DMS79 treated with DMSO at 0.1 percent for 48 hours (cell line): ENCODE results near the gene MIA3.
A peak's percentile ranks its signal among the peaks of the same experiment; 100 is the strongest.
"Not testable (repeated sequence)": the region's sequence is repeated elsewhere in the genome, so short reads cannot be mapped to it uniquely, and the experiment has no call there.

Experiments
- DNase-seq: peaks from one replicate; lab custom pipeline; 2025; lab: John Stamatoyannopoulos, UW

Gene MIA3

DNA sequence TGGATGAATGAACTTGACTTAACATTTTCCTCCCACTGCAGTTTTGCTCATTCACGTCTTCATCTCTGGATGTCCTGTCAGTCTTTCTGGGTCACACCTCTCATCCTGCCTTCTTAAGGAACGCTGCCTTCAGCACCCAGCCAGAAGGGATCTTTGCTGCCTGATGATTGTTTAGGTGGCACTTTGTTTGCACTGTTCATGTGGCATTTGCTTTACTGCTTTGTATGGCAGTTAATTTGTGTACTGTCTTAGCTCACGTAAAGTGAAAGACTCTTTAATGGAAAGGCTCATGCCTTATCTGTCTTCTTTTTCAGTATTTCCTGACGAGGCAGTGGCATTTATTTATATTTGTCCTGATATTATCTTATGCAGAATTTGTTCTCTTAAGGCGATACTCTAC is 4.9 kb downstream of the MIA3 start:
- no peak for DNase-seq

DNA sequence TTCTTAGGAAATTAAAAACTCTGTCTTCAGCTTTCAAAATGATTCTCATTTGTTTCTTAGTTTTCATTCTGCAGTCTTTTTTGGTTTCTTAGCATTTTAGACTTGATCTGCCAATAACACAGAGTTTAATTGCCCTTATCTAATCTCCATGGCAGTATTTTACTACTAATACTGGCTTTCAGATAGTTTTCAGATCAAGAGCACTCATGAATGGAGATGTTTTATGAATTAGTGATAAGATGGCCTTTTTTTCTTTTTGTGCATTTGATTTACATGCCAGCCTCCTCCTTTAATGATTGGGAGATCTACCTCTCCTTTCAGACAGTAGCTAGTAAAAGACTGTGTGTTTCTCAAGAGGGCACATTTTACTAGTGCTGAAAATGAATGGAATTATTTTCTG is 5.6 kb downstream of the MIA3 start:
- no peak for DNase-seq

DNA sequence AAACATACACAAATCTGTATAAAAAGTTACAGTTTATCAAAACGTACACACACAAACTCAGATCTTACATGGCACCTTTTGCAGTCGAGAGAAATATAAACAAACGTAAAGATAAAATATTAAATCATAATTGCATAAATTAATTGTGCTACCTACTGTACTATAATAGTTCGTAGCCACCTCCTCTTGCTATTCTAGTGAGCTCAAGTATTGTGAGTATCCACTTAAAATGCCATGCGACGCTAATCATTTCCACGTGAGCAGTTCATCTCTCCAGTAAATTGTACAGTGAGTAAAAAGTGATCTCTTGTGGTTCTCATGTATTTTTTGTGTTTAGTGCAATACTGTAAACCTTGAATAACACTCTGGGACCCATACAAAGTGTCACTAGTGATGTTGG is 6.3 kb downstream of the MIA3 start:
- DNase-seq: no peak

DNA sequence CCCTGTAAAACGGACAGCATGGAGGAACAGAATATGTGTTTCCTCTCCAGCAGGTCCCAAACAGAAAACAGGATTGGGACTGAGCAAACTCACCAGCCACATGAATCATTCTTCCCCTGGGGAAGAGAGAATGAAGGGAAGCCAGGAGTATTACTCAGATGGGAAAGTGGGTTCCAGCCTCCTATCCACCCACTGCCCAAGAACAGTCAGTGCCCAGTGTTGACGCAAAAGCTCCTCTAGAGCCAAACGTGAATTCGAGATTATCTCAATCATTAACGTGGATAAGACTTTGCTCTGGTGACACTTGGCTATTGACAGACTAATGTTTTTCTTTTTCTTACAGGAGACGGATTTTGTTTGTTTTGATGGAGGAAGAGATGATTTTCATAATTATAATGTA is 9.3 kb downstream of the MIA3 start:
- no peak for DNase-seq

DNA sequence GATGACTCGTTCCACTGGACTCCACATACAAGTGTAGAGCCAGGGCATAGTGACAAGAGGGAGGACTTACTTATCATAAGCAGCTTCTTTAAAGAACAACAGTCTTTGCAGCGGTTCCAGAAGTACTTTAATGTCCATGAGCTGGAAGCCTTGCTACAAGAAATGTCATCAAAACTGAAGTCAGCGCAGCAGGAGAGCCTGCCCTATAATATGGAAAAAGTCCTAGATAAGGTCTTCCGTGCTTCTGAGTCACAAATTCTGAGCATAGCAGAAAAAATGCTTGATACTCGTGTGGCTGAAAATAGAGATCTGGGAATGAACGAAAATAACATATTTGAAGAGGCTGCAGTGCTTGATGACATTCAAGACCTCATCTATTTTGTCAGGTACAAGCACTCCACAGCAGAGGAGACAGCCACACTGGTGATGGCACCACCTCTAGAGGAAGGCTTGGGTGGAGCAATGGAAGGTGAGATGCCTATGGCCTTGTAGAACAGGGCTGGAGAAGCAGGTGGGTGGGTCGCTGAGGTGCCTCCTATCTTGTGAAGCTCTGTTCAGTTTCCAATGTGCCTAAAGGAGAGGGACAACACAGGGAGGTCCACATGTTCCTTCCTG is 12.1 kb downstream of the MIA3 start:
- DNase-seq: no peak

DNA sequence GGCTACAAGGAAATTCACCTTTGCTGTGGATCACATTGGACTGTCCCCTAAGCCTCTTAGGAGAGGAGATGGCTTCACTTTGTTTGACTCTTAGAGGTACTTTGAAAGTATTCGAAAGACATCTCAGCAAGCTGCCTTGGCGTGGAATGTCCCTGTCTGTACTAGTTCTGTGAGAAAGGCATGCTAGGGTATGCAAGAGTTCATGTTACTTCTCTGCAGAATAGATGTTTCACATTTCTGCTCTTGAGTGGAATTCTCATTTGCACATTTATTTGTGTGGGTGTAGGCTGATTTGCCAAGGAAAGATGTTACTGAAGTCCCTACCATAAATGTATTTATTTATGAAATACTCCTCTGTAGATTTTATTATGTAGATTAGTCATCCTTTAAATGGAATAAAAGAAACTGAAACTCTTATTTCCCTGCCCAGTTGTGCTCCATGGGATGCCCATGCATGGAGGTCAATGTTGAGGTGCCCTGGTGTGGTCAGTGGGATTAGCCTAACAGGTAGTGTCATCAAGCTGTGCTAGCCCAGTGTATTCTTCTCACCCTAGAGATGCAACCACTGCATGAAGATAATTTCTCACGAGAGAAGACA is 13.8 kb downstream of the MIA3 start:
- no peak for DNase-seq

DNA sequence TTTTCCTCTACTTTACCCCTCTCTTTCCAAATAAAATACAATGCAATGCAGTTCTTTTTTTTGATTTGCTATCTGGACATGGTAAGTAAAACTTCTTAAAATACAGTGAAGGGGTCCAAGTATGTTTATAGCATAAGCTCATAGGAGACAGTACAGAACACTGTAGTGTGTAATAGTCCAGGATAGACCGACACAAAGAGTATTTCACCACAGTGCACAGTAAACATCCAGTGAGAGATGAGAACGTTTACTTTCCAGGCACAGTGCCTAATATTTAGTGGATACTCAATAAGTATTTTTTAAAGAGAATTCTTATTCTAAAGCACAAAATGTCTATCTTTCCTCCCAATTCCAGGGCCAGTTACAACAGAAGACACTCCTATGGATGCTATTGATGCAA is 14.9 kb downstream of the MIA3 start:
- no peak for DNase-seq

DNA sequence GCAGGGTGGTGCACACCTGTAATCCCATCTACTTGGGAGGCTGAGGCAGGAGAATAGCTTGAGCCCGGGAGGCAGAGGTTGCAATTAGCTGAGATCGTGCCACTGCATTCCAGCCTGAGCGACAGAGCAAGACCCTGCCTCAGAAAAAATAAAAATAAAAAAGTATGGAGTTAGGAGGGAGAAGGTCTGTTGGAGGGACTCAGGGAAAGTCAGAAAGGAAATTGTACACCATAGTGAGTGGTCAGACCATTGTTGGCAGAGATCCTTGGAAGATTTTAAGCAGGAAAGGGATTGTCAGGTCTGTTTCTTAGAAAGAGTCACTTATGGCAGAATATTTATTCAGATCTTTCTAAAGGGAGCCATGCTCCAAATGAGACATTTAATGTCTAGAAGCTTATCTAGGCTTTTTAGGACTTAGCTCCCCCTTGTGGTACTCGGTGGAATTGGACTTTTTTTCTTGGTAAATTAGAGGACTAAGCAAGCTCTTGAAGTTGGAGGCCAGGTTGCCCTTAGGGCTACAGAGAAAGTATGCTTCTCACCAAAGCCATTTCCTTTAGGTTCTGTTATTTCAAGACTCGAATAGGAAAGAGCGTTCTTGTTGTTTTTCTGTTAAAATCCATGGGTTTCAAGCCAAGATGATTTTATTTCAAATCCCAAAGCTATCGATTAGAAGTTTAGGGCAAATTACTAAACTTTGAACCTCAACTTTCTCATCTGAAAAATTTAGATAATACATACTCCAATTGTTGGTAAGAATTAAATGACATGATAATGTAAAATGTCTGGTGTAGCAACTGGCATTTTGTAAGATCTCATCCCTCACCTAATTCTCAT is 16.5 kb downstream of the MIA3 start:
- DNase-seq: peak; percentile 77

DNA sequence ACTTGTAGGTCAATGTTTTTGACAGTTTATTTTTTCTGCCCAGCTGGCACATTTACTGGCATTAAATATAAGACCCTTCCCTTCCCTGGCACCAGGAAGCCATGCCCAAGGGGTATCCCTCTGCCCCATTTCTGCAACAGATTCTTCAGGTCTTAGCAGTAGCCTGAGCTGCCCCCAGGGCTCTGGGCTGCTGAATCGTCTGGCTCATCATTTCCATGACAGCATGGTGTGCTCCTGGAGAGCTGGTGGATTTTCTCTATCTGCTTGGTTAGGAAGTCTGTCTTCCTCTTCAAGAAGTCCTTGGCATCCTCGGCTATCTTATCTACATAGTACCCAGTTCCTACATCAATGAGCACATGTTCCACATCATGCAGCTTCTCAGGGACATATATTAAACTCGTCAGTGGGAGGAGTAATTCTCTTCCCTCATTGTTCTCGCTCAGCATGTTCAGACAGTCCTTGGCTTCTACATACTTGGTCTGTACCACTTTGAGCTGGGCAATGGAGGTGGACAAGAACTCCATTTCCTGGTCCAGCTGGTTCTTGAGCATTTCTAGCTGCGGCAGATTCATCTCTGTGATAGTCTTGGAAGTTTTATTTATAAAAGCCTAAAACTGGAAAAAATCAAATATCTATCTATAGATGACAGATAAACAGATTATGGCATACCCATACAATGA is 23.5 kb downstream of the MIA3 start:
- no peak for DNase-seq

DNA sequence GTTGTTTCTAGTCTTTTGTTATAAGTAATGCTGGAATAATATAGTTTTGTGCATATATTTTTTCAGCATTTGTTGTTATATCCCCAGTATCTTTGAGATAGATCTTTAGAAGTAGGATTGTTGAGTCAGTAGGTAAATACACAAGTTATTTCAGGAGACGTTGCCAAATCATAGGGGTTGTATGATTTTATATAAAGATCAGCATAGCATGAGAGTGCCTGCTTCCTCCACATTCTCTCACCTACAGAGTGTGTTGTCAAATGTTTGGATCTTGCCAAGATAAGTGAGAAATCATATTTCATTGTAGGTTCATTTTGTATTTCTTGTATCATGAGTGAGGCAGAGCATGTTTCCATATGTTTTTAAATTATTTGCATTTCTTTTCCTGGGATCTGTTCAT is 24.6 kb downstream of the MIA3 start:
- no peak for DNase-seq

DNA sequence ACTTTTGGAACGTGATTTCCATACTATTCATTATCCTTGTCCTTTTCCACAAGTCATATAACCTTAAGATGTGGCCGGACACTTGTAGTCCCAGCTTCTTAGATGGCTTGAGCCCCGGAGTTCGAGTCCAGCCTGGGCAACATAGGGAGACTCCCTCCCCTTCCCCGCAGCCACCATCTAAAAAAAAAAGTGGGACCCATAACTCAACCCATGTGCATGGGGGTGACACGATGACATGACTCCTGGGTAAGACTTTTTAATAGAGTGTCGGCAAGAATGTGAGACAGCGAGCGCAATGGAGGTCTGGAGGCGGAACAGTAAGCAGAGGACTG is 25.7 kb downstream of the MIA3 start:
- no peak for DNase-seq

DNA sequence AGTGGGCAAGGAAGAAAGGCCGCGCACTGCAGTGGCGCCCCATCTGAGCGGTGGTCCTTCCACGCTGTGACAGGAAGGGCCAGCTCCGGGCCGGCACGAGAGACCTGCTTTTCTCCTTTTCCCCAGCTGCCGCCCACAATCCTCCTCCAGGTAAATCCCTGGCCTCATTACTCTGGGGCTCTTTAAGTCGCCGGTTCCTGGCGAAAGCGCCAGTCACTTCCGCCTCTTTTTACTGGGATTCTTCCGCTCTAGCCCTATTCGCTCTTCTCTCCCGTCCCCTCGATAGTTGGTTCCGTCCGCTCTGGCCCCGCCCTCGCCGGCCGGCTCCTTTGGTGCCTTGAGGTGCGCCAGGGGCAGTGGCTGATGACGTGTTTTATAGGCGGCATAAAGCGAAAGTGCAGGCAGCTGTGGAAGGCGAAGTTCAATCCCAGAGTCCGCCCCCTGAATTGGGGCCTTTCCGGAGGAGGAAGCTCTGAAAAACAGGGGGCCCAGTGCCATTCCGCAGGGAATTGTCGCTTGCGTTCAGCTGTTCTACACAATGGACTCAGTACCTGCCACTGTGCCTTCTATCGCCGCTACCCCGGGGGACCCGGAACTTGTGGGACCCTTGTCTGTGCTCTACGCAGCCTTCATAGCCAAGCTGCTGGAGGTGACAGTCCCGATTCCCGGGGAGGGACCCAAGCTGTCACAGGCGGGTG is 26.2 kb downstream of the MIA3 start:
- peak; percentile 99 for DNase-seq

DNA sequence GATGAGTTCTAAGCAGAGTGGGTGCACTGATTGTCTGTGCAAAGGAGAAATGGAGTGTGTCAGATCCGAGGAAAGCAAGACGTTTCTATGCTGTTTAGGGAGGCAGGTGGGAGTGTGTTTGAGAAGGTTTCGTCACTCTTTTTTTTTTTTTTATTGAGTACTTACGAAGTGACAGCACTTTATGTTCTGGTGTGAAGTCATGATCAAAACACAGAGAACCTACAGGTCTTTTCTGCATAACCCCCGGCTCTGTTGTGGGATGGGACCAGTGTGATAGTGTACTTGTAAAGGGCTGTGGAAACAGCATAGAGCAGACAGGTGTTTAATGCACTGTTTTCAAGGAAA is 26.7 kb downstream of the MIA3 start:
- DNase-seq: no peak

DNA sequence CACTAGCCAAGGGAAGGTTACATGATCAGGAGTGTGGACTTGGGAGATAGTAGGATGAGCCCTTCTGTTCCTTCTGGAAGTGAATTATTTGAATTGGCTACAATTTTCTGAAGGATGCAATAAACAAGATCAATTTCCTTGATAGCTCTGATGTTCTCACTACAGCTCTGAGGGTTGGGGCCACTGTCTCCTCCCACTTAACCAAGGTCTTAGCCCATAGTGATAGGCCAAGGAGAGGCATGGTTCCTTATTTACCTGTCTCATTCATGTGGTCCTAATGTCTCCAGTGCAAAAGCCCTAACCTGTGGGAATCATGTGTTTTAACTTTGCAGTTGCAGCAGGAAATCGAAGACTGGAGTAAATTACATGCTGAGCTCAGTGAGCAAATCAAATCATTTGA is 34.8 kb downstream of the MIA3 start:
- no peak for DNase-seq

DNA sequence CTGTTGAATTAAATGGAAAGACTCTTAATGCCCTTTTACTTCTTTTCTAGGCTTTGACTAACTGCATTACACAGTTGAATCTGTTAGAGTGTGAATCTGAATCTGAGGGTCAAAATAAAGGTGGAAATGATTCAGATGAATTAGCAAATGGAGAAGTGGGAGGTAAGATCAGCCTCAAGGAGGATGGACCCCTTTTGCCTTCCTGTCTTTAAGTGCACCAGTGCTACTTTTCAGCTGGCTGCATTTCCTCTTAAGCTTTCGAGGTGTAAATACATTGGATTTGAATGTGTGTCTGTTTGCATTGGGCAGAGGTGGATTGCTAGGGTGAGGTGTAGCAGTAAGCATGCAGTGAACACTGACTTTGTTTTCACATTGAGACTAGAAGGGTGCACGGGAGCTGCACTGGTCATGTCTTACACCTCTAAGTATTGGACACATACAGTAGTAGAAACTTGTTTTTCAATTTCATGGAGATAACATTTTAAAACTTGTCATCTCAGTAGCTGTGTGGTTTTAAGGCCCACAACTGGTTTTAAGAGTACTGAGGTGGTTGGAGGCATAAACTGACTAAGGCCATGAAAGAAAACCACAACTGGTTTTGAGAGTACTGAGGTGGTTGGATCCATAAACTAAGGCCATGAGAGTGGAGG is 35.4 kb downstream of the MIA3 start:
- DNase-seq: no peak

DNA sequence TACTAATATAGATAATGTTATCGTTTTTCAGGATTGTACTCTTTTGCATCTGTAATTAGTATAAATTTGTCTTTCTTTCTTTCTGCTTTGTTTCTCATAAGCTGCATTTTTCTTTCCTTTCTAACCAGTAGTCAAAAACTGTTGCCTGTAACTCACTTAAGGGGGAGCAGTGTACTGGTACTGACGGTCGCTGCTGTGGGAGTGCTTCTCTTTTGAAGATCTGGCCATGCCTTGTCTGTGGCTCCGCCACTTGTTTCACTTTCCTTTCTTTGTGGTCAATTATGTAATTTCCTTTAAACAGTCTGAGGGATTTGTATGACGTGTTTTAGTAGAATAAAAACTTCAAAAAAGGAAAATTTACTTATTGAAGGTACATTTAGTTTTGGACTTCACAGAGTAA is 37.0 kb downstream of the MIA3 start:
- DNase-seq: no peak

DNA sequence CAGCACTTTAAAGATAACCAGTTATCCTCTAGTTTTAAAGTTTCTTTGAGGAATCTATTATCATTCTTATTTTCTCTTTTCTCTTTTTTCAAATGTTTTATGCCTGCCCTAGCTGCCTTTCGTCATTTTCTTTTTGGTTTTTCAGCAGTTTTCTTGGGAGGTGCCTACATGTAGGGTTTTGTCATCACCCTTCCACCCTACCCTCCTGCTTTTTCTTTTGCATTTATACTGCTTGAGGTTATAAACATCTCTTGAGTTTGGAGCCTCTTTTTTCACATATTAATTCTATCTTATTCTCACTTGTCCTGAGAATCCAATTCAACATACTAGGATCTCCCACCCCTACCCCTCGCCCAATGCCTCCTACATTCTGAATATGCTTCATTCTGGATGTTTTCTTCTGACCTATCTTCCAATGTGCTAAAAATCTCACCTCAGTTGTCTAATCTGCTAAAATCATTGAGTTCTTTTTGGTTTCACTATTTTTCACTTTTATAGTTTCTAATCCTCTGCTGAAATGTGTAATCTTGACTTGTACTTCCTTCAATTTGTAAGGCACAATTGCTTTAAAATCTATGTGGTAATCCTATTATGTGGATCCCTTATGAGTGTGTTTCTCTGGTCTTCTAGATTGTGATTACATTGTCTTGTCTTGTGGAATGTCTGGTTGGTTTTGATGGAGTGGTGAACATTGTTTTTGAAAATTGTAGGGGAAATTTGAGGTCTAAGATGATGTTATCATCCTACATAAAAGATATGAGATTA is 38.7 kb downstream of the MIA3 start:
- no peak for DNase-seq

DNA sequence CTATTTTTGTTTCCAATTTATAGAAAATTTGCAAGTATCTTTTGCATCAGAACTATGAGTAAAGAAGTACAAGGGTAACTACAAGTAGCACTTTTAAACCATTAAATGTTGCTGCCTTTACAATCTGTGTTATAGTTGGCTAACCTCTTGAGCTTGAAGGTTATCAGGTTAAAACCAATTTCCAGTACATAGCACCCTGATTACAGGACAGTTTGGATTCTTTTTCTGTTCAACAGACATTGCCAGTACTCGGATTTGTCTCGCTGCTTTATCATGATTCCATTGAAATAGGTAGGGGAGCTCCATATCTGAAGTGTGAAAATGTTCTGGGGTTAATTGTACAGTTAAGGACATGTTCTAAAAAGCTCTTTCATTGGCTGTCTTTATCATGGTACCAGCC is 40.0 kb downstream of the MIA3 start:
- no peak for DNase-seq

DNA sequence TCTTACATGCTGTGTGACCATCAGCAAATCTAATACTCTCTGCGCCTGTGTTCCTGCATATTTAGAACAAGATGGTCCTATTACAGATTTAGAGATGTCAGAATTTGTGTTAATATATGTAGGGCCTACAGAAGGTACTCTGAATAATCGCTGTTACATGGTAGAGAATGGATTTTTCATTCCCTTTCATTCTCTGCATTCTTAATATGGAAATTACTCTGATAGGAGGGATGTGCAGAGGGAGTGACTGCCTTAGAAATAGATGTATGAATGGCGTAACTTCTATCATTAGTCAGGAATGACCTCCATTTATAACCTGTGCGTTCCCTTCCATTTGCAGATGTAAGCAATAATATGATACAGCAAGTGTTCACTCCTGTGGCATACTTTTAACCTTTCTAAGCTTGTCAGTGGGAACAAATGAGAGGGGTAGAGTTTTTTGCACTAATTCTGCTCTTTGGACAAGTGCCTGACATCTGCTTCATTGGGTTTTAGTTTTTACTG is 45.6 kb downstream of the MIA3 start:
- no peak for DNase-seq

DNA sequence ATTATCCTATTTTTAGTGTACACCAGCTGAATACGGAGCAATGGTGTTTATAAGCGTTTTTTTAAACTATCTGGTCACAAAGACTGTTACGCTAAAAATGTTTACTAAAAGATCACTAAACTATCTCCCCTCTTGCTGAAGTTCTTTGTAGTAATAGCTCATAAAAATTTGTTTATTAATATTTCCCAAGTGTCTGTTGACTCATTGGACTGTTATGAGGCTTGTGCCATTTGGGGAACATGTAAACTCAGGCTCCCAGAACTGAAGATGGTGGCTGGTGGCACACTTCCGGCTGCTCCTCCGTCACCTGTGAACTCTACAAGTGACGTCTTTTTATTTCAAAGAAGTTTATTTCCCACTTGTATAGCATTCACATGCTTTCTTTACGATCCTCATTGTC is 48.1 kb downstream of the MIA3 start:
- no peak for DNase-seq

DNA sequence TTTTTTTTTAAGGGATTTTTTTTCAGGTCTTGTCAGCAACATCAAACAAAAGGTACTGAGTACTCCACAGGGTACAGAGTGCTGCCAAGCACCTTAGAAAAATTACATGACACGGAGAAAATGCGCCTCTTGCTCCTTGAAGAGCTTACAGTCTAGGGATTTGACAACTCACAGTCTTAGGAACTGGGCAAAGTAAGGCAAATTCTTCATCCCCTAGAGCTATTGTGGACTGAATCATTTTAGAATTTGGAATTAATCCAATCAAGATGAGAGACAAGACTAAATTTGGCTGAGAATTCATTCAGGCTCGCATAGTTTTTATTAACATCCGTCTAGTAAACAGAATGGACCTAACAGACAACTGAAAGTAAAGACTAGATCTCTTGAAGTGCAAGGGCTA is 50.3 kb downstream of the MIA3 start:
- not testable (repeated sequence) for DNase-seq
